Kidney (tissue), 14 donors: ENCODE data around the gene OLFML1. TPM values are rescaled to one million over a fixed set of nuclear protein-coding genes. Genes with fewer than 3 reads are reported as not detected.

ENCODE experiments used
- DNase-seq, 5 donors: peaks; one replicate each; pipeline ENCODE4 v3.0.0-alpha.2; 2013 to 2020
- FAIRE-seq: peaks from 2 replicates; lab custom pipeline; 2012; peaks lifted over from hg19 to GRCh38; lab: Jason Lieb, UNC
- H3K27ac ChIP-seq, 2 donors: one replicate each; pipeline ENCODE4 v1.7.0; 2013; ENCODE audit warnings: low read depth in 2 of 2, low read length in 2 of 2, inconsistent platforms in 1 of 2
- H3K27me3 ChIP-seq: one replicate; pipeline ENCODE4 v1.7.1; 2013; ENCODE audit warnings: low read length, inconsistent platforms; ENCODE audit not compliant: control insufficient read depth, insufficient read depth
- H3K36me3 ChIP-seq, 3 donors: one replicate each; pipeline versions ENCODE4 v1.7.0 to v1.7.1; 2013; ENCODE audit warnings: low read length in 3 of 3, control low read depth in 1 of 3, inconsistent platforms in 1 of 3; ENCODE audit not compliant: insufficient read depth in 3 of 3, control insufficient read depth in 2 of 3
- H3K4me1 ChIP-seq, 3 donors: one replicate each; pipeline versions ENCODE4 v1.7.0 to v1.7.1; 2013; ENCODE audit warnings: low read length in 3 of 3, inconsistent platforms in 1 of 3, low read depth in 1 of 3; ENCODE audit not compliant: control insufficient read depth in 2 of 3, insufficient read depth in 2 of 3
- H3K4me3 ChIP-seq, 3 donors: one replicate each; pipeline versions ENCODE4 v1.7.0 to v1.8.1; 2013; ENCODE audit warnings: low read length in 3 of 3, control low read depth in 1 of 3, inconsistent platforms in 1 of 3
- H3K9ac ChIP-seq, 3 donors: one replicate each; pipeline versions ENCODE4 v1.7.0 to v1.7.1; 2013; ENCODE audit warnings: low read length in 3 of 3, control low read depth in 1 of 3, inconsistent platforms in 1 of 3
- H3K9me3 ChIP-seq, 3 donors: one replicate each; pipeline versions ENCODE4 v1.7.0 to v1.7.1; 2013; ENCODE audit warnings: low read length in 3 of 3, control low read depth in 1 of 3, inconsistent platforms in 1 of 3; ENCODE audit not compliant: control insufficient read depth in 2 of 3, insufficient read depth in 1 of 3
- CTCF ChIP-seq: IDR thresholded peaks from 3 replicates; pipeline ENCODE4 v1.5.1; 2012; ENCODE audit warnings: mild to moderate bottlenecking, moderate library complexity, borderline replicate concordance; ENCODE audit not compliant: insufficient read depth; ENCODE audit errors: extremely low read depth
- intact Hi-C: fragments of 100-400 bp; cut with DNase I; formaldehyde crosslinking; loops from one replicate; pipeline ENCODE4 v1.11.1; 2022
- polyA plus RNA-seq: library from polyadenylated mRNA; stranded (reverse); fragments of 350-450 nt; fragmentation: Illumina TruSeq; extraction: RNeasy Lipid Tissue Mini Kit (QIAGEN cat#74804); gene quantifications from one replicate; pipeline ENCODE4 v1.2.3, GENCODE V29; 2014; ENCODE audit warnings: low read depth, low replicate concordance; ENCODE audit not compliant: insufficient read depth
- total RNA-seq: library from RNA; stranded (reverse); fragmentation: NEBNext Ultra II Directional; extraction: Animal tissue kit (Norgen Biotek cat#: 25700); gene quantifications from one replicate; pipeline ENCODE4 v1.2.1, GENCODE V29; 2021
- donor health status: control.
- donor health status: control.
- donor health status: control.
- donor health status: control.
- donor health status: control.
- donor health status: DM: yes; HTN: yes; CAD: no.
- donor health status: Normal renal cell carcinoma (clear cell type).

The OLFML1 gene
- total and polyA plus RNA-seq, 2 donors from 2014 or later: 7.6 to 8.3 TPM

- H3K27ac ChIP-seq: no peak overlapping the region
- FAIRE-seq: no peak
- no peak overlapping the region for H3K9ac ChIP-seq
- H3K4me1 ChIP-seq: no peaks in the 10 kb centered on the region
- intact Hi-C loops: no loop called here
- DNase-seq: no peak
- TF ChIP-seq CTCF: no peak
- no peaks in the 10 kb centered on the region for H3K9me3 ChIP-seq
- H3K27me3 ChIP-seq: no peaks in the 10 kb centered on the region
- no peaks in the 10 kb centered on the region for H3K36me3 ChIP-seq
- H3K4me3 ChIP-seq: no peak overlapping the region
Observed at GRCh38 chr11:7500251-7500650, 14.9 kb downstream of the OLFML1 start.

GRCh38 chr11:7501251-7501650 lies 15.9 kb downstream of the OLFML1 start:
- intact Hi-C loops: no loop called here
- no peaks in the 10 kb centered on the region for H3K27me3 ChIP-seq
- H3K9ac ChIP-seq: no peak overlapping the region
- no peaks in the 10 kb centered on the region for H3K36me3 ChIP-seq
- H3K4me1 ChIP-seq: no peaks in the 10 kb centered on the region
- FAIRE-seq (no peak), DNase-seq (no peak)
- H3K9me3 ChIP-seq: no peaks in the 10 kb centered on the region
- H3K27ac ChIP-seq: no peak overlapping the region
- H3K4me3 ChIP-seq: no peak overlapping the region
- no peak for TF ChIP-seq CTCF

GRCh38 chr11:7501894-7502293 lies 16.6 kb downstream of the OLFML1 start:
- intact Hi-C loops: no loop called here
- TF ChIP-seq CTCF: no peak
- DNase-seq (no peak), FAIRE-seq (no peak)
- Histone ChIP-seq H3K36me3 (no peaks in the 10 kb centered on the region), H3K27ac (no peak overlapping the region), H3K4me1 (no peaks in the 10 kb centered on the region), H3K9ac (no peak overlapping the region), H3K27me3 (no peaks in the 10 kb centered on the region), H3K4me3 (no peak overlapping the region), H3K9me3 (no peaks in the 10 kb centered on the region)

GRCh38 chr11:7506243-7506642 lies 20.9 kb downstream of the OLFML1 start:
- no peaks in the 10 kb centered on the region for H3K27me3 ChIP-seq
- FAIRE-seq (no peak), DNase-seq (no peak)
- no peak overlapping the region for H3K4me3 ChIP-seq
- H3K27ac ChIP-seq: no peak overlapping the region
- H3K9ac ChIP-seq: no peak overlapping the region
- no peak for TF ChIP-seq CTCF
- H3K4me1 ChIP-seq: peaks cover 0 to 5% (median 3%) of the 10 kb centered on the region in 3 donors
- no peaks in the 10 kb centered on the region for H3K9me3 ChIP-seq
- H3K36me3 ChIP-seq: no peaks in the 10 kb centered on the region
- intact Hi-C loops: no loop called here
